Neuronal stem cell (in vitro differentiated cells): ENCODE data around the gene ETV4.

Source experiments
- DNase-seq: peaks from one replicate; pipeline ENCODE4 v3.0.0-alpha.2; 2013; ENCODE audit warnings: low spot score
- H2AFZ ChIP-seq: one replicate; pipeline ENCODE4 v1.6.1; 2013; ENCODE audit warnings: mild to moderate bottlenecking, low read length, inconsistent platforms
- H2AK5ac ChIP-seq: 2 replicates; pipeline ENCODE4 v1.6.1; 2013; ENCODE audit warnings: low read depth, mild to moderate bottlenecking, inconsistent platforms, low read length, moderate library complexity, mixed read lengths
- H2BK120ac ChIP-seq: 2 replicates; pipeline ENCODE4 v1.6.1; 2013; ENCODE audit warnings: low read depth, mild to moderate bottlenecking, inconsistent platforms, low read length, moderate library complexity, mixed read lengths
- H2BK12ac ChIP-seq: one replicate; pipeline ENCODE4 v1.6.1; 2013; ENCODE audit warnings: low read length, inconsistent platforms
- H2BK15ac ChIP-seq: 2 replicates; pipeline ENCODE4 v1.6.1; 2013; ENCODE audit warnings: mild to moderate bottlenecking, low read length, inconsistent platforms, mixed read lengths
- H2BK5ac ChIP-seq: one replicate; pipeline ENCODE4 v1.6.1; 2013; ENCODE audit warnings: inconsistent platforms, mild to moderate bottlenecking, low read length, moderate library complexity
- H3K14ac ChIP-seq: one replicate; pipeline ENCODE4 v1.6.1; 2013; ENCODE audit warnings: low read length, inconsistent platforms
- H3K18ac ChIP-seq: 2 replicates; pipeline ENCODE4 v1.6.1; 2013; ENCODE audit warnings: low read length, inconsistent platforms
- H3K23ac ChIP-seq: 2 replicates; pipeline ENCODE4 v1.6.1; 2013; ENCODE audit warnings: low read depth, mild to moderate bottlenecking, mixed read lengths, low read length, inconsistent platforms; ENCODE audit not compliant: poor library complexity
- H3K27ac ChIP-seq: replicated peaks from 3 replicates; pipeline ENCODE4 v1.5.1; 2013; ENCODE audit warnings: low read length, inconsistent platforms
- H3K27me3 ChIP-seq, 3 experiments: 2 replicates each; pipeline ENCODE4 v1.6.1; 2013; ENCODE audit warnings: low read length in 3 of 3, mild to moderate bottlenecking in 2 of 3, inconsistent platforms in 1 of 3, low read depth in 1 of 3, mixed read lengths in 1 of 3, moderate library complexity in 1 of 3; ENCODE audit not compliant: control insufficient read depth in 3 of 3, insufficient read depth in 3 of 3
- H3K36me3 ChIP-seq, 2 donors: replicated peaks in 1 of 2; 2 replicates each; pipeline ENCODE4 v1.6.1; 2013; ENCODE audit warnings: low read length in 2 of 2; ENCODE audit not compliant: control insufficient read depth in 2 of 2, insufficient read depth in 2 of 2
- H3K4ac ChIP-seq: 2 replicates; pipeline ENCODE4 v1.6.1; 2013; ENCODE audit warnings: inconsistent platforms, mild to moderate bottlenecking, low read length, moderate library complexity
- H3K4me1 ChIP-seq, 2 donors: 1 replicate in 1 of 2; 2 replicates in 1 of 2; pipeline ENCODE4 v1.6.1; 2013; ENCODE audit warnings: low read length in 2 of 2, low read depth in 1 of 2; ENCODE audit not compliant: control insufficient read depth in 2 of 2, insufficient read depth in 1 of 2
- H3K4me2 ChIP-seq: one replicate; pipeline ENCODE4 v1.6.1; 2013; ENCODE audit warnings: mild to moderate bottlenecking, low read length, inconsistent platforms; ENCODE audit not compliant: insufficient read depth, poor library complexity, severe bottlenecking
- H3K4me3 ChIP-seq, 2 donors: 2 replicates each; pipeline ENCODE4 v1.5.1; 2013; ENCODE audit warnings: low read length in 2 of 2, mild to moderate bottlenecking in 2 of 2, inconsistent platforms in 1 of 2, moderate library complexity in 1 of 2
- H3K79me1 ChIP-seq: one replicate; pipeline ENCODE4 v1.6.1; 2013; ENCODE audit warnings: low read depth, mild to moderate bottlenecking, inconsistent platforms, low read length, moderate library complexity
- H3K9ac ChIP-seq: one replicate; pipeline ENCODE4 v1.6.1; 2013; ENCODE audit warnings: mild to moderate bottlenecking, low read depth, low read length, inconsistent platforms; ENCODE audit not compliant: poor library complexity
- H3K9me3 ChIP-seq, 2 donors: replicated peaks in 1 of 2; 2 replicates each; pipeline versions ENCODE3 to v1.6.1; 2013; ENCODE audit warnings: low read length in 2 of 2, mild to moderate bottlenecking in 2 of 2, inconsistent platforms in 1 of 2, low read depth in 1 of 2, mixed read lengths in 1 of 2, moderate library complexity in 1 of 2; ENCODE audit not compliant: control insufficient read depth in 2 of 2, insufficient read depth in 1 of 2
- H4K8ac ChIP-seq: one replicate; pipeline ENCODE4 v1.6.1; 2013; ENCODE audit warnings: low read depth, mild to moderate bottlenecking, inconsistent platforms, low read length, moderate library complexity
- H4K91ac ChIP-seq: one replicate; pipeline ENCODE4 v1.6.1; 2013; ENCODE audit warnings: low read length, low read depth, mild to moderate bottlenecking, inconsistent platforms; ENCODE audit not compliant: poor library complexity
- WGBS, 2 donors: extraction: QIAGEN DNeasy Blood & Tissue Kit; methylation state at CpG; one replicate each; pipeline ENCODE4 v1.1.7; 2013; ENCODE audit warnings: missing lambda C conversion rate in 2 of 2, mixed read lengths in 1 of 2; ENCODE audit not compliant: insufficient read length in 2 of 2, insufficient replicate concordance in 1 of 2; ENCODE audit errors: extremely low coverage in 2 of 2; 5-methylcytosine and 5-hydroxymethylcytosine counted together

ETV4 gene

GRCh38 chr17:43558805-43559160 lies 12.6 kb upstream of the ETV4 start:
- Histone ChIP-seq H3K27me3 (peaks cover 0 to 15% (median 0%) of the 10 kb centered on the region in 3 experiments), H3K14ac (no peak overlapping the region), H3K18ac (peak overlapping the region; percentile 15), H2BK5ac (no peak overlapping the region), H3K79me1 (no peaks in the 10 kb centered on the region), H3K36me3 (no peaks in the 10 kb centered on the region), H4K91ac (no peak overlapping the region), H2AK5ac (no peak overlapping the region), H2AFZ (no peak overlapping the region), H2BK15ac (no peak overlapping the region), H2BK120ac (no peak overlapping the region), H3K4me2 (no peak overlapping the region), H3K9ac (no peak overlapping the region), H2BK12ac (no peak overlapping the region), H3K4ac (no peak overlapping the region), H3K4me3 (no peak overlapping the region), H3K4me1 (peaks cover 19 to 20% of the 10 kb centered on the region in 2 donors), H3K27ac (no peak overlapping the region), H3K23ac (no peak overlapping the region), H4K8ac (no peak overlapping the region), H3K9me3 (no peaks in the 10 kb centered on the region)
- no CpG with 5 or more reads among the region's 5 CpGs for WGBS, 2 donors
- no peak for DNase-seq

- no peak for DNase-seq
- Histone ChIP-seq H4K91ac (no peak overlapping the region), H2BK120ac (no peak overlapping the region), H3K9ac (no peak overlapping the region), H3K27me3 (peaks cover 0 to 7% (median 0%) of the 10 kb centered on the region in 3 experiments), H3K4me3 (no peak overlapping the region), H3K4me1 (peaks cover 5 to 9% of the 10 kb centered on the region in 2 donors), H3K27ac (no peak overlapping the region), H2BK5ac (no peak overlapping the region), H2AFZ (peak overlapping the region; percentile 29), H2BK12ac (no peak overlapping the region), H3K23ac (no peak overlapping the region), H3K36me3 (no peaks in the 10 kb centered on the region), H3K4ac (peak overlapping the region; percentile 59), H4K8ac (no peak overlapping the region), H3K4me2 (no peak overlapping the region), H2AK5ac (peak overlapping the region; percentile 47), H3K9me3 (no peaks in the 10 kb centered on the region), H2BK15ac (no peak overlapping the region), H3K14ac (no peak overlapping the region), H3K79me1 (no peaks in the 10 kb centered on the region), H3K18ac (peak overlapping the region; percentile 46)
- WGBS, 2 donors, result no CpG with 5 or more reads among the region's 5 CpGs
These were observed 10.2 kb upstream of the ETV4 start for GRCh38 chr17:43556292-43556691.

- Histone ChIP-seq H4K91ac (no peak overlapping the region), H2BK120ac (no peak overlapping the region), H3K4me3 (no peak overlapping the region), H3K4me1 (peaks cover 5 to 9% of the 10 kb centered on the region in 2 donors), H3K27ac (no peak overlapping the region), H2AK5ac (no peak overlapping the region), H2AFZ (no peak overlapping the region), H3K4me2 (no peak overlapping the region), H3K9me3 (no peaks in the 10 kb centered on the region), H3K36me3 (no peaks in the 10 kb centered on the region), H3K14ac (peak overlapping the region; percentile 75), H3K27me3 (peaks cover 0 to 3% (median 0%) of the 10 kb centered on the region in 3 experiments), H2BK12ac (no peak overlapping the region), H3K18ac (peak overlapping the region; percentile 52), H2BK5ac (no peak overlapping the region), H3K4ac (no peak overlapping the region), H3K23ac (no peak overlapping the region), H2BK15ac (no peak overlapping the region), H3K79me1 (no peaks in the 10 kb centered on the region), H3K9ac (no peak overlapping the region), H4K8ac (no peak overlapping the region)
- no peak for DNase-seq
- no CpG with 5 or more reads among the region's 6 CpGs for WGBS, 2 donors
These were observed 8.7 kb upstream of the ETV4 start for GRCh38 chr17:43554857-43555256.

- no peak overlapping the region for H3K23ac ChIP-seq
- H2AK5ac ChIP-seq, result no peak overlapping the region
- no peak overlapping the region for H2BK12ac ChIP-seq
- H3K18ac ChIP-seq, result peak overlapping the region; percentile 8
- H4K8ac ChIP-seq, result no peak overlapping the region
- no peak overlapping the region for H3K14ac ChIP-seq
- no peak overlapping the region for H3K27ac ChIP-seq
- no peak overlapping the region for H2BK5ac ChIP-seq
- H3K9ac ChIP-seq, result no peak overlapping the region
- no peaks in the 10 kb centered on the region for H3K36me3 ChIP-seq
- no peak overlapping the region for H2BK15ac ChIP-seq
- WGBS, 2 donors, result no CpG with 5 or more reads among the region's 2 CpGs
- peak overlapping the region; percentile 18 for H3K4me2 ChIP-seq
- no peak overlapping the region for H4K91ac ChIP-seq
- no peak overlapping the region for H3K4ac ChIP-seq
- no peak overlapping the region for H2BK120ac ChIP-seq
- H3K4me3 ChIP-seq, result no peak overlapping the region
- no peaks in the 10 kb centered on the region for H3K27me3 ChIP-seq
- H2AFZ ChIP-seq, result no peak overlapping the region
- H3K79me1 ChIP-seq, result no peaks in the 10 kb centered on the region
- H3K9me3 ChIP-seq, result no peaks in the 10 kb centered on the region
- no peak for DNase-seq
- peaks cover 9 to 14% of the 10 kb centered on the region in 2 donors for H3K4me1 ChIP-seq
These were observed 7.4 kb upstream of the ETV4 start for GRCh38 chr17:43553573-43553972.
